ENCODE results near the gene GLE1.
"Not testable (repeated sequence)": the region's sequence is repeated elsewhere in the genome, so short reads cannot be mapped to it uniquely, and the experiment has no call there.

Gene GLE1

GRCh38 chr9:128495804-128496417, 8.6 kb upstream of the GLE1 start:
- Histone ChIP-seq H3K9me3 (ENCODE audit: control insufficient read depth, low read length) (no peaks in the 10 kb centered on the region), H3K27ac (ENCODE audit: insufficient read depth, low read depth, low read length, poor library complexity, severe bottlenecking) (no peak overlapping the region), H3K4me3 (ENCODE audit: insufficient read depth, low read depth, low read length) (no peak overlapping the region), H3K36me3 (ENCODE audit: control insufficient read depth, insufficient read depth, low read length) (peaks cover 34% of the 10 kb centered on the region), H3K4me1 (ENCODE audit: control insufficient read depth, insufficient read depth, low read length) (no peaks in the 10 kb centered on the region), H3K27me3 (ENCODE audit: control insufficient read depth, insufficient read depth, low read length, poor library complexity, severe bottlenecking) (no peaks in the 10 kb centered on the region)
- WGBS, 2 experiments, result 80 to 83% methylated on average over 6 of the region's 6 CpGs

DNA sequence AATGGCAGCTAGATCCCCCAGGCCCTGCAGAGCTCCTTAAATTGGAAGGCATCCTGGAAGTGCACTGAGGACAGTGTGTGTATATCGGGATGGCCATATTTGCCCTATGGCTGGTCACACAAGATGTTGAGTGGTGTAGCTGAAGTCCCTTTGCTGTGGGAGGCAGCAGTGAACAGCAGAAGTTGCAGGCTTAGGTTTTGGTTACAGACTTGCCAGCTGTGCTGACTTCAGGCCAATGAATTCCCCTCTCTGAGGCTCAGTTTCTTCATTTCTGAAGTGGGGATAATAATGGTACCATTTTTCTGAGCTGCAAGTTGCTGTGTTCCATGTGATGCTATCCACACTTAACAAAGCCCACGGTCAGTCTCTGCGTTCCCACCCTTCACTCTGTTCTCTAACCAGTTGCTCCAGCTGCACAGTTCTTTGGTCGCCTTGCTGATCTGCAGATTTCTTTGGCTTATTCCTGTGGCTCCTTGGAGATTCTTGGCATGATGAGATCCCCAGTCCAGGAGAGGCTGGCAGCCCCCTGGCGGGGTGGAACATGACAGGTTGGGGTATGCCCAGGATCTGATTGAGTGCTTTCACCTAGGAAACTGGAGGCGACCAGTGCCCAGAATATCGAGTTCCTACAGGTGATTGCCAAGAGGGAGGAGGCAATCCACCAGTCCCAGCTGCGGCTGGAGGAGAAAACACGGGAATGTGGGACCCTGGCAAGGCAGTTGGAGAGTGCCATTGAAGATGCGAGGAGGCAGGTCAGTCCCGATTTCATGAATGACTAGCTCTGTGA, 6.5 kb upstream of the GLE1 start:
- H3K4me3 ChIP-seq (ENCODE audit: insufficient read depth, low read depth, low read length), result no peak overlapping the region
- H3K36me3 ChIP-seq (ENCODE audit: control insufficient read depth, insufficient read depth, low read length), result peaks cover 25% of the 10 kb centered on the region
- 94 to 95% methylated on average over 11 of the region's 11 CpGs for WGBS, 2 experiments
- no peaks in the 10 kb centered on the region for H3K4me1 ChIP-seq (ENCODE audit: control insufficient read depth, insufficient read depth, low read length)
- H3K9me3 ChIP-seq (ENCODE audit: control insufficient read depth, low read length), result no peaks in the 10 kb centered on the region
- H3K27me3 ChIP-seq (ENCODE audit: control insufficient read depth, insufficient read depth, low read length, poor library complexity, severe bottlenecking), result no peaks in the 10 kb centered on the region
- no peak overlapping the region for H3K27ac ChIP-seq (ENCODE audit: insufficient read depth, low read depth, low read length, poor library complexity, severe bottlenecking)

- Histone ChIP-seq H3K4me1 (ENCODE audit: control insufficient read depth, insufficient read depth, low read length) (no peaks in the 10 kb centered on the region), H3K9me3 (ENCODE audit: control insufficient read depth, low read length) (no peaks in the 10 kb centered on the region), H3K4me3 (ENCODE audit: insufficient read depth, low read depth, low read length) (no peak overlapping the region), H3K36me3 (ENCODE audit: control insufficient read depth, insufficient read depth, low read length) (peaks cover 25% of the 10 kb centered on the region), H3K27me3 (ENCODE audit: control insufficient read depth, insufficient read depth, low read length, poor library complexity, severe bottlenecking) (no peaks in the 10 kb centered on the region), H3K27ac (ENCODE audit: insufficient read depth, low read depth, low read length, poor library complexity, severe bottlenecking) (no peak overlapping the region)
- 94 to 97% methylated on average over 9 of the region's 9 CpGs for WGBS, 2 experiments
Observed at GRCh38 chr9:128498911-128499310, 5.6 kb upstream of the GLE1 start.

- 94 to 95% methylated on average over 15 of the region's 15 CpGs for WGBS, 2 experiments
- Histone ChIP-seq H3K27me3 (ENCODE audit: control insufficient read depth, insufficient read depth, low read length, poor library complexity, severe bottlenecking) (no peaks in the 10 kb centered on the region), H3K9me3 (ENCODE audit: control insufficient read depth, low read length) (no peaks in the 10 kb centered on the region), H3K36me3 (ENCODE audit: control insufficient read depth, insufficient read depth, low read length) (peaks cover 18% of the 10 kb centered on the region), H3K4me1 (ENCODE audit: control insufficient read depth, insufficient read depth, low read length) (no peaks in the 10 kb centered on the region), H3K4me3 (ENCODE audit: insufficient read depth, low read depth, low read length) (no peak overlapping the region), H3K27ac (ENCODE audit: insufficient read depth, low read depth, low read length, poor library complexity, severe bottlenecking) (no peak overlapping the region)
Observed at GRCh38 chr9:128499920-128500319, 4.6 kb upstream of the GLE1 start.

- H3K27ac ChIP-seq (ENCODE audit: insufficient read depth, low read depth, low read length, poor library complexity, severe bottlenecking); H3K9me3 ChIP-seq (ENCODE audit: control insufficient read depth, low read length); H3K36me3 ChIP-seq (ENCODE audit: control insufficient read depth, insufficient read depth, low read length); H3K4me1 ChIP-seq (ENCODE audit: control insufficient read depth, insufficient read depth, low read length); H3K27me3 ChIP-seq (ENCODE audit: control insufficient read depth, insufficient read depth, low read length, poor library complexity, severe bottlenecking); H3K4me3 ChIP-seq (ENCODE audit: insufficient read depth, low read depth, low read length): not testable (repeated sequence)
- WGBS, 2 experiments, result 88 to 91% methylated on average over 14 of the region's 14 CpGs
Observed at GRCh38 chr9:128503415-128503825, 1.1 kb upstream of the GLE1 start.

DNA sequence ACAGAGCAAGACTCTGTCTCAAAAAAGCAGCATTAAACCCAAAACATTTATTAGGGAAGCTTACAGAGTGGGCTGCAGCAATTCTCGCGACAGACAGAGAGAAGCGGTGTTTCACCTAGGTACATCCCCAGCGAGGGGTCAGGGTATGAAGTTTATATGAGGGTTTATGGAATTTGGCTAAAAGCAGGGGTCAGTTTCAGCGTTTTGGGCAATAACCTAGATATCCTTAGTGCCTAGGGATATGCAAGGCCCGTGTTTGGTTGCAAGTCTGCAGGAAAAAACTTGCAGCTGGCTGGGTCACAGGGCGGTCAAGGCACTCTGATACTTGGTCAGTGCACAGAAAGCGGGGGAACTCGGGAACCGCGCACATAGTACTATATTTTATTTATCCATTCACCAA, 649 bp upstream of the GLE1 start:
- Histone ChIP-seq H3K4me1 (ENCODE audit: control insufficient read depth, insufficient read depth, low read length) (peaks cover 5% of the 10 kb centered on the region), H3K36me3 (ENCODE audit: control insufficient read depth, insufficient read depth, low read length) (no peaks in the 10 kb centered on the region), H3K27ac (ENCODE audit: insufficient read depth, low read depth, low read length, poor library complexity, severe bottlenecking) (no peak overlapping the region), H3K4me3 (ENCODE audit: insufficient read depth, low read depth, low read length) (peak overlapping the region; percentile 99), H3K9me3 (ENCODE audit: control insufficient read depth, low read length) (no peaks in the 10 kb centered on the region), H3K27me3 (ENCODE audit: control insufficient read depth, insufficient read depth, low read length, poor library complexity, severe bottlenecking) (no peaks in the 10 kb centered on the region)
- 80 to 81% methylated on average over 11 of the region's 11 CpGs for WGBS, 2 experiments

- Histone ChIP-seq H3K4me3 (ENCODE audit: insufficient read depth, low read depth, low read length) (peak overlapping the region; percentile 99), H3K9me3 (ENCODE audit: control insufficient read depth, low read length) (no peaks in the 10 kb centered on the region), H3K27me3 (ENCODE audit: control insufficient read depth, insufficient read depth, low read length, poor library complexity, severe bottlenecking) (no peaks in the 10 kb centered on the region), H3K4me1 (ENCODE audit: control insufficient read depth, insufficient read depth, low read length) (peaks cover 5% of the 10 kb centered on the region), H3K36me3 (ENCODE audit: control insufficient read depth, insufficient read depth, low read length) (no peaks in the 10 kb centered on the region), H3K27ac (ENCODE audit: insufficient read depth, low read depth, low read length, poor library complexity, severe bottlenecking) (no peak overlapping the region)
- WGBS, 2 experiments, result 47 to 49% methylated on average over 6 of the region's 6 CpGs
Observed at GRCh38 chr9:128505414-128505765, 871 bp downstream of the GLE1 start.

DNA sequence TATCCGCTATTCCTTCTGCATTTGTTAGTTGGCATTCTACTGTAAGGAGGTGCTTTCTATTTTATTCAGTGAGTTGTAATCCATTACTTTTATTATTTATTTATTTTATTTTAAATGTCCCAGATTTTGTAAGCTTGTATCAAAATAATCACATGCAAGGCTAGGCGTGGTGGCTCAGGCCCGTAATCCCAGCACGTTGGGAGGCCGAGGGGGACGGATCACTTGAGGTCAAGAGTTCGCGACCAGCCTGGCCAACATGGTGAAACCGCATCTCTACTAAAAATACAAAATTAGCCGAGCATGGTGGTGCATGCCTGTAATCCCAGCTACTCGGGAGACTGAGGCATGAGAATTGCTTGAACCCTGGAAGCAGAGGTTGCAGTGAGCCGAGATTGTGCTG, 1.4 kb downstream of the GLE1 start:
- not testable (repeated sequence) for H3K36me3 ChIP-seq (ENCODE audit: control insufficient read depth, insufficient read depth, low read length); H3K27ac ChIP-seq (ENCODE audit: insufficient read depth, low read depth, low read length, poor library complexity, severe bottlenecking); H3K4me1 ChIP-seq (ENCODE audit: control insufficient read depth, insufficient read depth, low read length); H3K4me3 ChIP-seq (ENCODE audit: insufficient read depth, low read depth, low read length); H3K9me3 ChIP-seq (ENCODE audit: control insufficient read depth, low read length); H3K27me3 ChIP-seq (ENCODE audit: control insufficient read depth, insufficient read depth, low read length, poor library complexity, severe bottlenecking)
- 91 to 93% methylated on average over 11 to 12 of the region's 12 CpGs for WGBS, 2 experiments

GRCh38 chr9:128512820-128513219, 8.3 kb downstream of the GLE1 start:
- Histone ChIP-seq H3K27me3 (ENCODE audit: control insufficient read depth, insufficient read depth, low read length, poor library complexity, severe bottlenecking) (no peaks in the 10 kb centered on the region), H3K4me1 (ENCODE audit: control insufficient read depth, insufficient read depth, low read length) (no peaks in the 10 kb centered on the region), H3K4me3 (ENCODE audit: insufficient read depth, low read depth, low read length) (no peak overlapping the region), H3K9me3 (ENCODE audit: control insufficient read depth, low read length) (no peaks in the 10 kb centered on the region), H3K27ac (ENCODE audit: insufficient read depth, low read depth, low read length, poor library complexity, severe bottlenecking) (no peak overlapping the region), H3K36me3 (ENCODE audit: control insufficient read depth, insufficient read depth, low read length) (peaks cover 10% of the 10 kb centered on the region)
- 94 to 95% methylated on average over 9 of the region's 9 CpGs for WGBS, 2 experiments

DNA sequence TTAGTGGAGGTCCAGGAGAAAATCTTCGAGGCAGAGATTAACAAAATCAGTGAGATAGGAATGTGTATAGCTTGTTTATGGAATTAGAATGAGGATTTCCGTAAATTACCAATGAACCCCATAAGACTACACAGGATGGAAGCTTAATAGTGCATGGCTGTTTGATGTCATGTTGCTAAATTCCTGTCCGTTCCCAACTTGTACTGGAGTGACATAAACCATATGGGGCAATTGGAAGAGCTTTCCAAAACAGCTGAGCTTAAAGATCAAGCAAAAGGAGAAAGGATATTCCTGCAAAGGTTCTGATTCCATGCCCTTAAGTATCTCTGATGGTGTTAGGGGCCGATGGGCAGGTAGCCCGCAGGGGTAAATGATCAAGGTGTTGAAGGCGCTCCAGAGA, 17.4 kb downstream of the GLE1 start:
- WGBS, 2 experiments, result 96 to 97% methylated on average over 6 of the region's 6 CpGs
- Histone ChIP-seq H3K36me3 (ENCODE audit: control insufficient read depth, insufficient read depth, low read length) (peaks cover 5% of the 10 kb centered on the region), H3K4me1 (ENCODE audit: control insufficient read depth, insufficient read depth, low read length) (peaks cover 13% of the 10 kb centered on the region), H3K27ac (ENCODE audit: insufficient read depth, low read depth, low read length, poor library complexity, severe bottlenecking) (no peak overlapping the region), H3K4me3 (ENCODE audit: insufficient read depth, low read depth, low read length) (no peak overlapping the region), H3K27me3 (ENCODE audit: control insufficient read depth, insufficient read depth, low read length, poor library complexity, severe bottlenecking) (no peaks in the 10 kb centered on the region), H3K9me3 (ENCODE audit: control insufficient read depth, low read length) (no peaks in the 10 kb centered on the region)

All from ectodermal cell (in vitro differentiated cells).